ENCODE data around the gene GYPE.
"Not testable (repeated sequence)": the region's sequence is repeated elsewhere in the genome, so short reads cannot be mapped to it uniquely, and the experiment has no call there.

Gene GYPE

GRCh38 chr4:143910906-143911305, 5.5 kb upstream of the GYPE start:
- not testable (repeated sequence) for H3K4me1 ChIP-seq (ENCODE audit: control insufficient read depth, low read depth, low read length); H3K27me3 ChIP-seq (ENCODE audit: control insufficient read depth, insufficient read depth, low read length); H3K9me3 ChIP-seq (ENCODE audit: control insufficient read depth, low read depth, low read length); H3K9ac ChIP-seq (ENCODE audit: low read length); H3K36me3 ChIP-seq (ENCODE audit: control insufficient read depth, low read depth, low read length); H3K4me3 ChIP-seq (ENCODE audit: low read length); H3K27ac ChIP-seq (ENCODE audit: low read length)

- H3K27ac ChIP-seq (ENCODE audit: low read length); H3K4me1 ChIP-seq (ENCODE audit: control insufficient read depth, low read depth, low read length); H3K9ac ChIP-seq (ENCODE audit: low read length); H3K4me3 ChIP-seq (ENCODE audit: low read length); H3K27me3 ChIP-seq (ENCODE audit: control insufficient read depth, insufficient read depth, low read length); H3K9me3 ChIP-seq (ENCODE audit: control insufficient read depth, low read depth, low read length); H3K36me3 ChIP-seq (ENCODE audit: control insufficient read depth, low read depth, low read length): not testable (repeated sequence)
These were observed 2.5 kb upstream of the GYPE start for GRCh38 chr4:143907811-143908210.

- not testable (repeated sequence) for H3K9ac ChIP-seq (ENCODE audit: low read length); H3K4me1 ChIP-seq (ENCODE audit: control insufficient read depth, low read depth, low read length); H3K27me3 ChIP-seq (ENCODE audit: control insufficient read depth, insufficient read depth, low read length); H3K4me3 ChIP-seq (ENCODE audit: low read length); H3K9me3 ChIP-seq (ENCODE audit: control insufficient read depth, low read depth, low read length); H3K27ac ChIP-seq (ENCODE audit: low read length); H3K36me3 ChIP-seq (ENCODE audit: control insufficient read depth, low read depth, low read length)
These were observed 928 bp downstream of the GYPE start for GRCh38 chr4:143904431-143904830.

GRCh38 chr4:143890323-143890722, 15.0 kb downstream of the GYPE start:
- not testable (repeated sequence) for H3K4me3 ChIP-seq (ENCODE audit: low read length); H3K36me3 ChIP-seq (ENCODE audit: control insufficient read depth, low read depth, low read length); H3K4me1 ChIP-seq (ENCODE audit: control insufficient read depth, low read depth, low read length); H3K27me3 ChIP-seq (ENCODE audit: control insufficient read depth, insufficient read depth, low read length); H3K9me3 ChIP-seq (ENCODE audit: control insufficient read depth, low read depth, low read length); H3K9ac ChIP-seq (ENCODE audit: low read length); H3K27ac ChIP-seq (ENCODE audit: low read length)

- not testable (repeated sequence) for H3K36me3 ChIP-seq (ENCODE audit: control insufficient read depth, low read depth, low read length); H3K27me3 ChIP-seq (ENCODE audit: control insufficient read depth, insufficient read depth, low read length); H3K4me1 ChIP-seq (ENCODE audit: control insufficient read depth, low read depth, low read length); H3K27ac ChIP-seq (ENCODE audit: low read length); H3K9ac ChIP-seq (ENCODE audit: low read length); H3K9me3 ChIP-seq (ENCODE audit: control insufficient read depth, low read depth, low read length); H3K4me3 ChIP-seq (ENCODE audit: low read length)
These were observed 17.2 kb downstream of the GYPE start for GRCh38 chr4:143888189-143888588.

- H3K4me3 ChIP-seq (ENCODE audit: low read length); H3K27me3 ChIP-seq (ENCODE audit: control insufficient read depth, insufficient read depth, low read length); H3K27ac ChIP-seq (ENCODE audit: low read length); H3K9me3 ChIP-seq (ENCODE audit: control insufficient read depth, low read depth, low read length); H3K4me1 ChIP-seq (ENCODE audit: control insufficient read depth, low read depth, low read length); H3K9ac ChIP-seq (ENCODE audit: low read length); H3K36me3 ChIP-seq (ENCODE audit: control insufficient read depth, low read depth, low read length): not testable (repeated sequence)
These were observed 20.4 kb downstream of the GYPE start for GRCh38 chr4:143884965-143885364.

GRCh38 chr4:143883529-143883928, 21.8 kb downstream of the GYPE start:
- no peaks in the 10 kb centered on the region for H3K27me3 ChIP-seq (ENCODE audit: control insufficient read depth, insufficient read depth, low read length)
- H3K27ac ChIP-seq (ENCODE audit: low read length): no peak overlapping the region
- H3K4me1 ChIP-seq (ENCODE audit: control insufficient read depth, low read depth, low read length): no peaks in the 10 kb centered on the region
- no peak overlapping the region for H3K4me3 ChIP-seq (ENCODE audit: low read length)
- H3K9ac ChIP-seq (ENCODE audit: low read length): no peak overlapping the region
- H3K9me3 ChIP-seq (ENCODE audit: control insufficient read depth, low read depth, low read length): no peaks in the 10 kb centered on the region
- H3K36me3 ChIP-seq (ENCODE audit: control insufficient read depth, low read depth, low read length): no peaks in the 10 kb centered on the region

GRCh38 chr4:143882892-143883291, 22.5 kb downstream of the GYPE start:
- Histone ChIP-seq H3K27me3 (ENCODE audit: control insufficient read depth, insufficient read depth, low read length) (no peaks in the 10 kb centered on the region), H3K27ac (ENCODE audit: low read length) (no peak overlapping the region), H3K9ac (ENCODE audit: low read length) (no peak overlapping the region), H3K4me1 (ENCODE audit: control insufficient read depth, low read depth, low read length) (no peaks in the 10 kb centered on the region), H3K4me3 (ENCODE audit: low read length) (no peak overlapping the region), H3K36me3 (ENCODE audit: control insufficient read depth, low read depth, low read length) (no peaks in the 10 kb centered on the region), H3K9me3 (ENCODE audit: control insufficient read depth, low read depth, low read length) (no peaks in the 10 kb centered on the region)

GRCh38 chr4:143879561-143879960, 25.8 kb downstream of the GYPE start:
- H3K9me3 ChIP-seq (ENCODE audit: control insufficient read depth, low read depth, low read length); H3K27ac ChIP-seq (ENCODE audit: low read length); H3K4me3 ChIP-seq (ENCODE audit: low read length); H3K9ac ChIP-seq (ENCODE audit: low read length); H3K4me1 ChIP-seq (ENCODE audit: control insufficient read depth, low read depth, low read length); H3K27me3 ChIP-seq (ENCODE audit: control insufficient read depth, insufficient read depth, low read length); H3K36me3 ChIP-seq (ENCODE audit: control insufficient read depth, low read depth, low read length): not testable (repeated sequence)

GRCh38 chr4:143875357-143875756, 30.0 kb downstream of the GYPE start:
- H3K4me3 ChIP-seq (ENCODE audit: low read length); H3K36me3 ChIP-seq (ENCODE audit: control insufficient read depth, low read depth, low read length); H3K9me3 ChIP-seq (ENCODE audit: control insufficient read depth, low read depth, low read length); H3K9ac ChIP-seq (ENCODE audit: low read length); H3K27ac ChIP-seq (ENCODE audit: low read length); H3K4me1 ChIP-seq (ENCODE audit: control insufficient read depth, low read depth, low read length); H3K27me3 ChIP-seq (ENCODE audit: control insufficient read depth, insufficient read depth, low read length): not testable (repeated sequence)

GRCh38 chr4:143870523-143871268, 34.7 kb downstream of the GYPE start:
- H3K4me3 ChIP-seq (ENCODE audit: low read length); H3K27me3 ChIP-seq (ENCODE audit: control insufficient read depth, insufficient read depth, low read length); H3K9me3 ChIP-seq (ENCODE audit: control insufficient read depth, low read depth, low read length); H3K36me3 ChIP-seq (ENCODE audit: control insufficient read depth, low read depth, low read length); H3K27ac ChIP-seq (ENCODE audit: low read length); H3K4me1 ChIP-seq (ENCODE audit: control insufficient read depth, low read depth, low read length); H3K9ac ChIP-seq (ENCODE audit: low read length): not testable (repeated sequence)

GRCh38 chr4:143869925-143870324, 35.4 kb downstream of the GYPE start:
- not testable (repeated sequence) for H3K4me1 ChIP-seq (ENCODE audit: control insufficient read depth, low read depth, low read length); H3K27me3 ChIP-seq (ENCODE audit: control insufficient read depth, insufficient read depth, low read length); H3K4me3 ChIP-seq (ENCODE audit: low read length); H3K9me3 ChIP-seq (ENCODE audit: control insufficient read depth, low read depth, low read length); H3K27ac ChIP-seq (ENCODE audit: low read length); H3K9ac ChIP-seq (ENCODE audit: low read length); H3K36me3 ChIP-seq (ENCODE audit: control insufficient read depth, low read depth, low read length)

All from iPS-18a (cell line).